HG03097 (cell line): ENCODE data around the gene UBE2D2.
"Not testable (repeated sequence)": the region's sequence is repeated elsewhere in the genome, so short reads cannot be mapped to it uniquely, and the experiment has no call there.

ENCODE experiments used
- ATAC-seq: cut with Tn5 transposase; IDR thresholded peaks from one replicate; pipeline ENCODE4 v1.9.1; 2021; ENCODE audit not compliant: unreplicated experiment, low FRiP score

UBE2D2 gene

GRCh38 chr5:139578325-139578724 lies 17.2 kb downstream of the UBE2D2 start:
- no peak for ATAC-seq

GRCh38 chr5:139582181-139582580 lies 21.0 kb downstream of the UBE2D2 start:
- ATAC-seq = not testable (repeated sequence)

GRCh38 chr5:139584137-139584536 lies 23.0 kb downstream of the UBE2D2 start:
- no peak for ATAC-seq

GRCh38 chr5:139588116-139588515 lies 27.0 kb downstream of the UBE2D2 start:
- ATAC-seq = not testable (repeated sequence)

GRCh38 chr5:139588962-139589361 lies 27.8 kb downstream of the UBE2D2 start:
- ATAC-seq = no peak

GRCh38 chr5:139592289-139592688 lies 31.1 kb downstream of the UBE2D2 start:
- no peak for ATAC-seq

GRCh38 chr5:139593076-139593475 lies 31.9 kb downstream of the UBE2D2 start:
- ATAC-seq = not testable (repeated sequence)

GRCh38 chr5:139593716-139594319 lies 32.7 kb downstream of the UBE2D2 start:
- ATAC-seq = no peak

- ATAC-seq = no peak
Observed at GRCh38 chr5:139597134-139597533, 36.0 kb downstream of the UBE2D2 start.

GRCh38 chr5:139598601-139598965 lies 37.4 kb downstream of the UBE2D2 start:
- ATAC-seq = not testable (repeated sequence)

- ATAC-seq = no peak
Observed at GRCh38 chr5:139600336-139600949, 39.3 kb downstream of the UBE2D2 start.

- ATAC-seq = no peak
Observed at GRCh38 chr5:139601429-139601828, 40.3 kb downstream of the UBE2D2 start.

- ATAC-seq = not testable (repeated sequence)
Observed at GRCh38 chr5:139601948-139602347, 40.8 kb downstream of the UBE2D2 start.

GRCh38 chr5:139605887-139606286 lies 44.7 kb downstream of the UBE2D2 start:
- no peak for ATAC-seq

- ATAC-seq = no peak
Observed at GRCh38 chr5:139611703-139612584, 50.8 kb downstream of the UBE2D2 start.

- ATAC-seq = no peak
Observed at GRCh38 chr5:139619861-139620260, 58.7 kb downstream of the UBE2D2 start.

- ATAC-seq = not testable (repeated sequence)
Observed at GRCh38 chr5:139625398-139625797, 64.3 kb downstream of the UBE2D2 start.

GRCh38 chr5:139630855-139631254 lies 69.7 kb downstream of the UBE2D2 start:
- no peak for ATAC-seq

GRCh38 chr5:139631520-139632165 lies 70.5 kb downstream of the UBE2D2 start:
- no peak for ATAC-seq

GRCh38 chr5:139633295-139634027 lies 72.3 kb downstream of the UBE2D2 start:
- ATAC-seq = no peak

GRCh38 chr5:139634028-139634325 lies 72.8 kb downstream of the UBE2D2 start:
- ATAC-seq = no peak
